CD4-positive, alpha-beta memory T cell (primary cell): ENCODE data around the gene MAD1L1. TPM values are rescaled to one million over a fixed set of nuclear protein-coding genes. Genes with fewer than 3 reads are reported as not detected.

Experiments
- CTCF ChIA-PET: fragments of 350-600 bp; sonication (Branson Sonifier 250); formaldehyde crosslinking; loops from one replicate; lab custom pipeline; 2021; ENCODE audit warnings: inconsistent platforms; ENCODE audit not compliant: partially characterized antibody; lab: Charles Lee
- POLR2A ChIA-PET: fragments of 350-600 bp; sonication (Branson Sonifier 250); formaldehyde crosslinking; loops from one replicate; lab custom pipeline; 2021; ENCODE audit not compliant: partially characterized antibody; lab: Charles Lee
- DNase-seq, 5 donors: peaks; one replicate each; pipeline versions ENCODE4 v3.0.0 to v3.0.0-alpha.2; 2020 to 2022; ENCODE audit warnings: mixed read lengths in 1 of 5
- H3K27ac ChIP-seq: one replicate; pipeline ENCODE4 v1.7.0; 2013; ENCODE audit warnings: low read depth, low read length
- H3K27me3 ChIP-seq: 2 replicates; pipeline ENCODE4 v1.7.0; 2013; ENCODE audit warnings: mild to moderate bottlenecking, low read length, moderate library complexity; ENCODE audit not compliant: insufficient read depth
- H3K36me3 ChIP-seq: 2 replicates; pipeline ENCODE4 v1.7.0; 2013; ENCODE audit warnings: mild to moderate bottlenecking, low read length, moderate library complexity; ENCODE audit not compliant: insufficient read depth
- H3K4me1 ChIP-seq: 2 replicates; pipeline ENCODE4 v1.7.0; 2013; ENCODE audit warnings: mild to moderate bottlenecking, low read length, moderate library complexity; ENCODE audit not compliant: insufficient read depth
- H3K4me3 ChIP-seq, 2 donors: one replicate each; pipeline ENCODE4 v1.7.0; 2013; ENCODE audit warnings: low read length in 2 of 2, mild to moderate bottlenecking in 1 of 2
- H3K9me3 ChIP-seq, 2 donors: one replicate each; pipeline ENCODE4 v1.7.0; 2013; ENCODE audit warnings: low read length in 2 of 2, control low read depth in 1 of 2; ENCODE audit not compliant: control insufficient read depth in 1 of 2
- H3K27ac Mint-ChIP-seq, 7 donors: one replicate each; pipeline ENCODE4 v1.8.0; 2020 to 2021; ENCODE audit warnings: mixed read lengths in 7 of 7, mild to moderate bottlenecking in 6 of 7, inconsistent platforms in 3 of 7, moderate library complexity in 3 of 7
- H3K27me3 Mint-ChIP-seq, 2 donors: one replicate each; pipeline ENCODE4 v1.8.0; 2020 to 2021; ENCODE audit warnings: mixed read lengths in 2 of 2
- H3K36me3 Mint-ChIP-seq, 2 donors: one replicate each; pipeline ENCODE4 v1.8.0; 2020 to 2021; ENCODE audit warnings: mixed read lengths in 2 of 2, inconsistent platforms in 1 of 2, mild to moderate bottlenecking in 1 of 2
- H3K4me1 Mint-ChIP-seq, 4 donors: one replicate each; pipeline ENCODE4 v1.8.0; 2020 to 2021; ENCODE audit warnings: mixed read lengths in 4 of 4, mild to moderate bottlenecking in 1 of 4
- H3K4me3 Mint-ChIP-seq, 8 donors: one replicate each; pipeline ENCODE4 v1.8.0; 2020 to 2021; ENCODE audit warnings: mixed read lengths in 8 of 8, mild to moderate bottlenecking in 7 of 8, moderate library complexity in 6 of 8, inconsistent platforms in 3 of 8
- H3K9me3 Mint-ChIP-seq, 8 donors: one replicate each; pipeline ENCODE4 v1.8.0; 2020 to 2021; ENCODE audit warnings: mixed read lengths in 8 of 8, mild to moderate bottlenecking in 5 of 8, inconsistent platforms in 3 of 8, moderate library complexity in 1 of 8
- intact Hi-C: fragments of 100-400 bp; cut with micrococcal nuclease; formaldehyde crosslinking; loops from one replicate; pipeline ENCODE4 v1.15.1; 2023
- polyA plus RNA-seq, 2 donors: library from polyadenylated mRNA; unstranded; fragments of 300-500 nt; fragmentation: Illumina TruSeq; gene quantifications; one replicate each; pipeline ENCODE4 v1.2.3, GENCODE V29; 2021
- total RNA-seq, 2 experiments: library from RNA; stranded (reverse); gene quantifications; one replicate each; pipeline ENCODE4 v1.2.3, GENCODE V29; 2021

MAD1L1 gene
- total RNA-seq (10 to 100 TPM; 89.9 to 94.2 TPM), polyA plus RNA-seq (100 to 1,000 TPM; 125 to 132 TPM)

DNA sequence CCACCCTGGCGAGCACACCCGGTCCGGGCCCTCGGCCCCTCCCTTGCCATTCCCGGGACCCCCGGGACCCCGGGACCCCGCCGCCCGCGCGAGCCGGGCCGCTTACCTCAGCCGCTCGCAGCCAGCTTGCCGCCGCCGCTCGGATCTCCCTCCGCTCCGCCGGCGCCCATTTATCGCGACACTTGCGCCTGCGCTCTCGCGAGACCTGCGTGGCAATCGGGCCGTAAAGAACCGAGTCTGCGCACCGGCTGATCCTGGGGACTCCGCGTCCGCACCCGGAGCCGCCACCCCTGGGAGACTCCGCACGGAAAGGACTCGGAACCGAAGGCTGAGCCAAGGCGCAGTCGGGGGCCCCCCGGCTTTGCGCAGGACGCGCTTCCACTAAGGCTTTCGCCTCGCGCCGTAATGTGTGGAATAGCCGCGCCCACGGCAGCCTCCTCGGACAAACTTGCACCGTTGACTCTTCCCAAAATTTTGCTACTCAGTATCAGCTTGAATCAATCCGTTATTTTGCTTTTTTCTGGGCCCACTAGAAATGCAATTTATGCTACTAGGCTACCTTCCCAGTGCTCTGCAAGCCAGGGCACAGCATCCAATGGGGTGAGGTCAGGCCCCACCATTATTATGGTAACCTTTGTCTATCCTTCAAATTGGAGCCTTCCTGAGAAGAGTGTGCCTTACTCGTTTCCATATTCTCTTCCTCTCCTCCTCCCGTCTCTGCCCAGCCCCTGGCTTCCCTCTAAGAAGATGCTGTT lies at the start of gene MAD1L1:
TSS of gene MAD1L1 (minus strand) at position 180 of the 755 bp plus-strand sequence. CDS start 2,812 bp downstream, outside the sequence.
- H3K9me3 ChIP-seq, result no peaks in the 10 kb centered on the region
- POLR2A ChIA-PET, result interaction anchor here (1.2 to 2.7 kb wide), 2 partner anchors 9 to 121 kb away, joined by 3 to 16 read pairs; partner anchors contain the start of genes MRM2 and NUDT1
- H3K27me3 Mint-ChIP-seq, result no peaks in the 10 kb centered on the region
- DNase-seq, result peak; percentile 86 to 88 (median 88)
- peaks cover 32% of the 10 kb centered on the region for H3K4me1 ChIP-seq
- intact Hi-C loops, result loop anchor here (1.0 to 5.0 kb wide), 3 partner anchors 9 to 291 kb away; partner anchors contain the start of genes EIF3B, MRM2 and NUDT1
- H3K36me3 Mint-ChIP-seq, result peaks cover 6 to 37% of the 10 kb centered on the region in 2 donors
- CTCF ChIA-PET, result no interaction called here
- peak within 1 kb of the TSS; percentile 87 to 99 (median 94) for H3K4me3 Mint-ChIP-seq
- H3K27ac ChIP-seq, result peak within 1 kb of the TSS; percentile 70
- peak within 1 kb of the TSS; percentile 95 to 98 for H3K4me3 ChIP-seq
- H3K27me3 ChIP-seq, result no peaks in the 10 kb centered on the region
- peaks cover 13 to 45% (median 32%) of the 10 kb centered on the region in 4 donors for H3K4me1 Mint-ChIP-seq
- H3K9me3 Mint-ChIP-seq, result no peaks in the 10 kb centered on the region
- peaks cover 8% of the 10 kb centered on the region for H3K36me3 ChIP-seq
- H3K27ac Mint-ChIP-seq, result peak within 1 kb of the TSS; percentile 76 to 97 (median 90)

GRCh38 chr7:2282185-2282751 lies 49.5 kb upstream of the MAD1L1 start:
- Mint-ChIP-seq H3K36me3 (peaks cover 1% of the 10 kb centered on the region in 2 donors), H3K27me3 (no peaks in the 10 kb centered on the region), H3K4me1 (peaks cover 0 to 6% (median 3%) of the 10 kb centered on the region in 4 donors), H3K27ac (no peak overlapping the region), H3K9me3 (no peaks in the 10 kb centered on the region), H3K4me3 (no peak overlapping the region)
- no peaks in the 10 kb centered on the region for H3K9me3 ChIP-seq
- H3K27ac ChIP-seq, result no peak overlapping the region
- intact Hi-C loops, result no loop called here
- CTCF ChIA-PET, result no interaction called here
- H3K4me3 ChIP-seq, result no peak overlapping the region
- H3K27me3 ChIP-seq, result no peaks in the 10 kb centered on the region
- DNase-seq, result no peak
- H3K4me1 ChIP-seq, result no peaks in the 10 kb centered on the region
- no peaks in the 10 kb centered on the region for H3K36me3 ChIP-seq
- POLR2A ChIA-PET, result no interaction called here

GRCh38 chr7:2281541-2281940 lies 48.8 kb upstream of the MAD1L1 start:
- Mint-ChIP-seq H3K9me3 (no peaks in the 10 kb centered on the region), H3K27me3 (no peaks in the 10 kb centered on the region), H3K27ac (peak overlapping the region in 1 of 7 donors; percentile 4), H3K4me1 (peaks cover 0 to 11% (median 3%) of the 10 kb centered on the region in 4 donors), H3K4me3 (no peak overlapping the region), H3K36me3 (peaks cover 5 to 6% of the 10 kb centered on the region in 2 donors)
- H3K4me1 ChIP-seq, result no peaks in the 10 kb centered on the region
- H3K27me3 ChIP-seq, result no peaks in the 10 kb centered on the region
- H3K4me3 ChIP-seq, result no peak overlapping the region
- intact Hi-C loops, result no loop called here
- H3K36me3 ChIP-seq, result no peaks in the 10 kb centered on the region
- no peak overlapping the region for H3K27ac ChIP-seq
- no peaks in the 10 kb centered on the region for H3K9me3 ChIP-seq
- CTCF ChIA-PET, result no interaction called here
- no peak for DNase-seq
- POLR2A ChIA-PET, result no interaction called here

GRCh38 chr7:2280424-2280823 lies 47.7 kb upstream of the MAD1L1 start:
- Histone ChIP-seq H3K36me3 (no peaks in the 10 kb centered on the region), H3K27ac (no peak overlapping the region), H3K4me3 (no peak overlapping the region), H3K4me1 (no peaks in the 10 kb centered on the region), H3K27me3 (no peaks in the 10 kb centered on the region), H3K9me3 (no peaks in the 10 kb centered on the region)
- intact Hi-C loops, result no loop called here
- Mint-ChIP-seq H3K4me3 (no peak overlapping the region), H3K4me1 (peaks cover 0 to 11% (median 3%) of the 10 kb centered on the region in 4 donors), H3K36me3 (peaks cover 5 to 6% of the 10 kb centered on the region in 2 donors), H3K27ac (no peak overlapping the region), H3K9me3 (no peaks in the 10 kb centered on the region), H3K27me3 (no peaks in the 10 kb centered on the region)
- DNase-seq, result no peak
- ChIA-PET POLR2A (no interaction called here), CTCF (no interaction called here)

DNA sequence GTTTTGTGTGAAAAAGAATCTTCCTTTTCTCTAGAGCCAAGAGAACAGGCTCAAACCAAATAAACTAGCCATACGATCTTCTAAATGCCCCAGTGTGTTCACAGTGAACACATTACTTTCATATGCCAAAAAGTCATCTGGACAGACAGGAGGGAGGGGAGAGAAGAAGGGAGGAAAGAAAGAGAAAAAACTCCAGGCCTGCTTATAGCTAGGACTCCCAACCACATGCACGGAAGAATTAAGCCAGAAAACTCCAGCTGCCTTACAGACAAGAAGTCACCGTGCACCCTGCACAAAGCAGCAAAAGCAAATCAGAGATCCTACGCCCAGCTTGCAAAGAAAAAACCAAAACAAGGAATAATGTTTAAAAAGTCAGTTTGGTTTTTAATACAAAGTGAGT lies 47.2 kb upstream of the MAD1L1 start:
- intact Hi-C loops, result no loop called here
- CTCF ChIA-PET, result no interaction called here
- H3K9me3 ChIP-seq, result no peaks in the 10 kb centered on the region
- peak overlapping the region in 1 of 7 donors; percentile 15 for H3K27ac Mint-ChIP-seq
- no peaks in the 10 kb centered on the region for H3K27me3 ChIP-seq
- DNase-seq, result no peak
- H3K9me3 Mint-ChIP-seq, result no peaks in the 10 kb centered on the region
- peaks cover 5 to 6% of the 10 kb centered on the region in 2 donors for H3K36me3 Mint-ChIP-seq
- H3K4me3 Mint-ChIP-seq, result no peak overlapping the region
- no peaks in the 10 kb centered on the region for H3K4me1 ChIP-seq
- H3K4me3 ChIP-seq, result no peak overlapping the region
- H3K27me3 Mint-ChIP-seq, result no peaks in the 10 kb centered on the region
- no peaks in the 10 kb centered on the region for H3K36me3 ChIP-seq
- POLR2A ChIA-PET, result no interaction called here
- H3K27ac ChIP-seq, result no peak overlapping the region
- peaks cover 0 to 11% (median 3%) of the 10 kb centered on the region in 4 donors for H3K4me1 Mint-ChIP-seq

DNA sequence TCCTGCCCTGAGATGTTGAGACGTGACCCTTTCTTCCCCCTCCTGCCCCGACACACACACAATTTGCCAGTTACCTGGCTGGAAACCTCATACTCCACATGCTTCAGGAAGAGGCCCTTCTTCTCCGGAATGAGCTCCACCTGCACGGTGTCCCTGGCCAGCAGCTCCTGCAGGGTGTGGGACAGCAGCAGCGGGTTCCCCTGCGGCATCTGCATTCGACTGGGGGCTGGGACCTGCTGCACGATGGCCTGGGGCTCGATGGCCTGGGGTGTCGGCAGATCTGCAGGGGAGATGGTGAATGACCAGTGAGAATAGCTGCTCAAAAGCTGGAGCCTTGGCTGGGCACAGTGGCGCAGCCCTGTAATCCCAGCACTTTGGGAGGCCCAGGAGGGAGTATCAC lies 45.3 kb upstream of the MAD1L1 start:
- no peaks in the 10 kb centered on the region for H3K27me3 Mint-ChIP-seq
- peaks cover 5 to 6% of the 10 kb centered on the region in 2 donors for H3K36me3 Mint-ChIP-seq
- no peaks in the 10 kb centered on the region for H3K36me3 ChIP-seq
- DNase-seq, result no peak
- H3K4me3 Mint-ChIP-seq, result no peak overlapping the region
- H3K27ac ChIP-seq, result no peak overlapping the region
- no peaks in the 10 kb centered on the region for H3K9me3 Mint-ChIP-seq
- H3K4me3 ChIP-seq, result no peak overlapping the region
- no peak overlapping the region for H3K27ac Mint-ChIP-seq
- ChIA-PET POLR2A (no interaction called here), CTCF (no interaction called here)
- no peaks in the 10 kb centered on the region for H3K9me3 ChIP-seq
- no peaks in the 10 kb centered on the region for H3K4me1 ChIP-seq
- peaks cover 0 to 11% (median 3%) of the 10 kb centered on the region in 4 donors for H3K4me1 Mint-ChIP-seq
- H3K27me3 ChIP-seq, result no peaks in the 10 kb centered on the region
- intact Hi-C loops, result no loop called here

- H3K36me3 Mint-ChIP-seq, result peaks cover 5 to 15% of the 10 kb centered on the region in 2 donors
- DNase-seq, result no peak
- no peak overlapping the region for H3K27ac Mint-ChIP-seq
- Histone ChIP-seq H3K9me3 (no peaks in the 10 kb centered on the region), H3K4me3 (no peak overlapping the region), H3K36me3 (no peaks in the 10 kb centered on the region), H3K27ac (no peak overlapping the region), H3K4me1 (no peaks in the 10 kb centered on the region), H3K27me3 (no peaks in the 10 kb centered on the region)
- no peaks in the 10 kb centered on the region for H3K27me3 Mint-ChIP-seq
- H3K4me3 Mint-ChIP-seq, result no peak overlapping the region
- H3K4me1 Mint-ChIP-seq, result peaks cover 0 to 11% (median under 1%) of the 10 kb centered on the region in 4 donors
- POLR2A ChIA-PET, result no interaction called here
- CTCF ChIA-PET, result no interaction called here
- intact Hi-C loops, result no loop called here
- H3K9me3 Mint-ChIP-seq, result no peaks in the 10 kb centered on the region
Observed at GRCh38 chr7:2276107-2276506, 43.4 kb upstream of the MAD1L1 start.
